CD4-positive, alpha-beta T cell treated with Interleukin-21 for 1 hour (primary cell): ENCODE measurements around the gene OR2V2.
"Not testable (repeated sequence)": the region's sequence is repeated elsewhere in the genome, so short reads cannot be mapped to it uniquely, and the experiment has no call there.

Experiments
- DNase-seq: peaks from one replicate; pipeline ENCODE4 v3.0.0-alpha.2; 2020

The OR2V2 gene

GRCh38 chr5:181146927-181147636 is at the start of gene OR2V2:
Gene OR2V2, plus strand, starts transcription at chr5:181147586. Its CDS starts 7,357 bp downstream, at chr5:181154943.
- not testable (repeated sequence) for DNase-seq

- DNase-seq = not testable (repeated sequence)
These were observed 49.5 kb upstream of the OR2V2 start for GRCh38 chr5:181097759-181098491.

- DNase-seq = no peak
These were observed 48.4 kb upstream of the OR2V2 start for GRCh38 chr5:181098762-181099601.

- no peak for DNase-seq
These were observed 47.7 kb upstream of the OR2V2 start for GRCh38 chr5:181099602-181100086.

- DNase-seq = no peak
These were observed 47.1 kb upstream of the OR2V2 start for GRCh38 chr5:181100121-181100875.

GRCh38 chr5:181101030-181101641 is 46.2 kb upstream of the OR2V2 start:
- DNase-seq = not testable (repeated sequence)

- not testable (repeated sequence) for DNase-seq
These were observed 45.3 kb upstream of the OR2V2 start for GRCh38 chr5:181101930-181102674.

- DNase-seq = not testable (repeated sequence)
These were observed 43.2 kb upstream of the OR2V2 start for GRCh38 chr5:181104259-181104568.

GRCh38 chr5:181104606-181105390 is 42.6 kb upstream of the OR2V2 start:
- not testable (repeated sequence) for DNase-seq

GRCh38 chr5:181105391-181106025 is 41.9 kb upstream of the OR2V2 start:
- DNase-seq = no peak

- no peak for DNase-seq
These were observed 39.7 kb upstream of the OR2V2 start for GRCh38 chr5:181107699-181108098.

- DNase-seq = no peak
These were observed 38.7 kb upstream of the OR2V2 start for GRCh38 chr5:181108578-181109165.

GRCh38 chr5:181109489-181110013 is 37.8 kb upstream of the OR2V2 start:
- no peak for DNase-seq

GRCh38 chr5:181111010-181111409 is 36.4 kb upstream of the OR2V2 start:
- DNase-seq = no peak

GRCh38 chr5:181112476-181112875 is 34.9 kb upstream of the OR2V2 start:
- DNase-seq = no peak

- not testable (repeated sequence) for DNase-seq
These were observed 33.8 kb upstream of the OR2V2 start for GRCh38 chr5:181113572-181113971.

GRCh38 chr5:181114284-181114843 is 33.0 kb upstream of the OR2V2 start:
- DNase-seq = no peak

- DNase-seq = no peak
These were observed 32.3 kb upstream of the OR2V2 start for GRCh38 chr5:181114844-181115778.
